ENCODE measurements around the gene IMMP1L. TPM values are rescaled to one million over a fixed set of nuclear protein-coding genes. Genes with fewer than 3 reads are reported as not detected.

Gene IMMP1L
- total and polyA plus RNA-seq, 2 donors (not counting 1 experiment from before 2014, with no cell fraction given): 14.3 to 16.5 TPM

GRCh38 chr11:31478223-31478590 is 31.2 kb downstream of the IMMP1L start:
- no peak for TF ChIP-seq EZH2 (IDR thresholded peaks at IDR 0.05; ENCODE audit: borderline replicate concordance, insufficient read depth, low read depth, low read length, poor library complexity, severe bottlenecking)
- TF ChIP-seq, protein P1, sequence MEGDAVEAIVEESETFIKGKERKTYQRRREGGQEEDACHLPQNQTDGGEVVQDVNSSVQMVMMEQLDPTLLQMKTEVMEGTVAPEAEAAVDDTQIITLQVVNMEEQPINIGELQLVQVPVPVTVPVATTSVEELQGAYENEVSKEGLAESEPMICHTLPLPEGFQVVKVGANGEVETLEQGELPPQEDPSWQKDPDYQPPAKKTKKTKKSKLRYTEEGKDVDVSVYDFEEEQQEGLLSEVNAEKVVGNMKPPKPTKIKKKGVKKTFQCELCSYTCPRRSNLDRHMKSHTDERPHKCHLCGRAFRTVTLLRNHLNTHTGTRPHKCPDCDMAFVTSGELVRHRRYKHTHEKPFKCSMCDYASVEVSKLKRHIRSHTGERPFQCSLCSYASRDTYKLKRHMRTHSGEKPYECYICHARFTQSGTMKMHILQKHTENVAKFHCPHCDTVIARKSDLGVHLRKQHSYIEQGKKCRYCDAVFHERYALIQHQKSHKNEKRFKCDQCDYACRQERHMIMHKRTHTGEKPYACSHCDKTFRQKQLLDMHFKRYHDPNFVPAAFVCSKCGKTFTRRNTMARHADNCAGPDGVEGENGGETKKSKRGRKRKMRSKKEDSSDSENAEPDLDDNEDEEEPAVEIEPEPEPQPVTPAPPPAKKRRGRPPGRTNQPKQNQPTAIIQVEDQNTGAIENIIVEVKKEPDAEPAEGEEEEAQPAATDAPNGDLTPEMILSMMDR (IDR thresholded peaks at IDR 0.05): no peak
- Histone ChIP-seq H4K20me1 (ENCODE audit: control insufficient read depth, insufficient read depth, low read length, poor library complexity, severe bottlenecking) (no peaks in the 10 kb centered on the region), H3K27me3 (replicated peaks in 1 of 4; ENCODE audit: control extremely low read depth in 1 of 4, control insufficient read depth in 3 of 4, insufficient read depth in 4 of 4, low read length in 3 of 4) (no peaks in the 10 kb centered on the region), H3K9ac (ENCODE audit: low read length) (no peak overlapping the region), H2AFZ (ENCODE audit: insufficient read depth, low read depth, low read length, poor library complexity, severe bottlenecking) (no peak overlapping the region), H3K4me1 (ENCODE audit: control insufficient read depth in 2 of 2, insufficient read depth in 2 of 2, low read length in 2 of 2) (no peaks in the 10 kb centered on the region), H3K27ac (ENCODE audit: low read length in 2 of 2) (no peak overlapping the region), H3K9me3 (ENCODE audit: control extremely low read depth in 1 of 3, control insufficient read depth in 2 of 3, insufficient read depth in 1 of 3, low read length in 2 of 3) (no peaks in the 10 kb centered on the region), H3K4me2 (replicated peaks; ENCODE audit: low read depth, low read length, poor library complexity, severe bottlenecking) (no peak overlapping the region), H3K79me2 (ENCODE audit: control insufficient read depth, insufficient read depth, low read length) (peaks cover 5% of the 10 kb centered on the region), H3K36me3 (replicated peaks in 1 of 2; ENCODE audit: control extremely low read depth in 1 of 2, control insufficient read depth in 1 of 2, extremely low read depth in 1 of 2, insufficient read depth in 2 of 2, low read length in 1 of 2) (no peaks in the 10 kb centered on the region), H3K4me3 (ENCODE audit: control extremely low read depth in 1 of 5, extremely low read depth in 1 of 5, insufficient read depth in 1 of 5, low read depth in 2 of 5, low read length in 4 of 5) (no peak overlapping the region)
- DNase-seq (no peak), ATAC-seq (ENCODE audit: low read depth) (no peak)
- no peak overlapping the region for H3K27ac Mint-ChIP-seq
- intact Hi-C loops (cut with micrococcal nuclease): no loop called here
- H3K4me1 Mint-ChIP-seq: no peaks in the 10 kb centered on the region
- WGBS (ENCODE audit: insufficient coverage): no CpG with 5 or more reads among the region's 2 CpGs
- H3K27me3 Mint-ChIP-seq: no peaks in the 10 kb centered on the region
- H3K9me3 Mint-ChIP-seq (ENCODE audit: insufficient read depth): no peaks in the 10 kb centered on the region
- CTCF ChIA-PET: no interaction called here
- POLR2A ChIA-PET: no interaction called here
- H3K4me3 Mint-ChIP-seq: no peak overlapping the region

DNA sequence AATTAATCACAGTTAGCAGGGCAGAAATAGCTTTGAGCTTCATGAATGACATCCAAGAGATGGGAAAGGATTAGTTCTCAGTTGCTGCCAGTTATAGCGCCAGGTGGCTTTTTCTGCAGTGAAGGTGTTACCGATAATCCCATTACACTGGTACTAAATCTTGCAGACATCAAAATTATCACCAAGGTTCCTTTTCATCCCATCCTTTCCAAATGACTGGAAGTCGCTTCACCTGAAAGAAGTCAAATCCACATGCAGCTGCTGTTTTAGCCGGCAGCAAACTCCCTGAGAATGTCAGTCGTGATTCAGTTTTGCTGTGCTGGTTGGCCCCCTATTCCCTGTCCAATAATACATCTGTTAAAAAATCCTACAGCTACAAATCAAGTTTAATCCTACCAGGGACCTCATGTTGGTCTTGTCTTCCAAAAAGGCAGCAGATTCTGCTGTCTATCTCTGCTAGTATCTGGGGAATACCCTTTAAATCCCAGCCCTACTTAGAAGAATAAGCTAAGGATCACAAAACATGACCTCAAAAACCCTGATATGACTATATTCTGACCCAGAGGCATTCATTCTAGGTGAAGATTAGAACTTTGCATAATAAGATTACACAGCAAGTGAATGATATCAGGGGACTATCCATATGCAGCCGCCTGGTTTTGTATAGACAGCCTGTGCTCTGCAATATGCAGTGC is 31.7 kb downstream of the IMMP1L start:
- Histone ChIP-seq H3K9ac (ENCODE audit: low read length) (no peak overlapping the region), H3K79me2 (ENCODE audit: control insufficient read depth, insufficient read depth, low read length) (peaks cover 3% of the 10 kb centered on the region), H3K4me2 (replicated peaks; ENCODE audit: low read depth, low read length, poor library complexity, severe bottlenecking) (no peak overlapping the region), H3K36me3 (replicated peaks in 1 of 2; ENCODE audit: control extremely low read depth in 1 of 2, control insufficient read depth in 1 of 2, extremely low read depth in 1 of 2, insufficient read depth in 2 of 2, low read length in 1 of 2) (no peaks in the 10 kb centered on the region), H4K20me1 (ENCODE audit: control insufficient read depth, insufficient read depth, low read length, poor library complexity, severe bottlenecking) (no peaks in the 10 kb centered on the region), H3K27ac (ENCODE audit: low read length in 2 of 2) (no peak overlapping the region), H3K4me3 (ENCODE audit: control extremely low read depth in 1 of 5, extremely low read depth in 1 of 5, insufficient read depth in 1 of 5, low read depth in 2 of 5, low read length in 4 of 5) (no peak overlapping the region), H3K9me3 (ENCODE audit: control extremely low read depth in 1 of 3, control insufficient read depth in 2 of 3, insufficient read depth in 1 of 3, low read length in 2 of 3) (no peaks in the 10 kb centered on the region), H2AFZ (ENCODE audit: insufficient read depth, low read depth, low read length, poor library complexity, severe bottlenecking) (no peak overlapping the region), H3K27me3 (replicated peaks in 1 of 4; ENCODE audit: control extremely low read depth in 1 of 4, control insufficient read depth in 3 of 4, insufficient read depth in 4 of 4, low read length in 3 of 4) (no peaks in the 10 kb centered on the region), H3K4me1 (ENCODE audit: control insufficient read depth in 2 of 2, insufficient read depth in 2 of 2, low read length in 2 of 2) (no peaks in the 10 kb centered on the region)
- Mint-ChIP-seq H3K9me3 (ENCODE audit: insufficient read depth) (no peaks in the 10 kb centered on the region), H3K4me3 (no peak overlapping the region), H3K27me3 (no peaks in the 10 kb centered on the region), H3K27ac (no peak overlapping the region), H3K4me1 (no peaks in the 10 kb centered on the region)
- no peak for DNase-seq
- ATAC-seq (ENCODE audit: low read depth): no peak
- TF ChIP-seq EZH2 (IDR thresholded peaks at IDR 0.05; ENCODE audit: borderline replicate concordance, insufficient read depth, low read depth, low read length, poor library complexity, severe bottlenecking): no peak
- intact Hi-C loops (cut with micrococcal nuclease): no loop called here
- 98% methylated on average over 4 of the region's 6 CpGs for WGBS (ENCODE audit: insufficient coverage)
- POLR2A ChIA-PET: no interaction called here
- CTCF ChIA-PET: no interaction called here

All from B cell (primary cell).